ENCODE measurements around the gene CHD2. TPM values are rescaled to one million over a fixed set of nuclear protein-coding genes. Genes with fewer than 3 reads are reported as not detected.

CHD2 gene
- total and polyA plus RNA-seq, 10 of the 15 experiments (the other 5 are each of a cell fraction or from before 2014, with no cell fraction given), result 38.1 to 94.7 (median 63.3) TPM

DNA sequence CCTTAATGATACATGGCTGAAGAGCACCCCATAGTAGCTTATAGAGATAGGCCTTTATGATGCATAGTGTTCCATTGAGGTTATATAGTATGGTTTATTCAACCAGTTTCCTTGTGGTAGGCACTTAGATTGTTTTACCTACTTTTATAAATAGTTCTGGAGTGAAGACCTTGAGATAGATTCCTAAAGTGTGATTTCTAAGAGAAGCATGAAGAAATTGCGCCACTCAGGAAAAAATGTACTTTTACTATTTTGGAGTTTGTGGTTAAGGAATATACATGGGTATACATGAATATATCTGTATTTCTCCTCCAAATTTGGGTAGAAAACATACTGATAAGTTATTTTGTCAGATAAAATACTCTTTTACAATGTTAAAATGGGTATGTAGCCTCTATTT lies 70.5 kb downstream of the CHD2 start:
- no peak for ATAC-seq
- H3K4me3 ChIP-seq, result no peak overlapping the region
- no peak overlapping the region for H3K9ac ChIP-seq (ENCODE audit: control insufficient read depth, insufficient read depth, low read length)
- BruUV-seq (replicated peaks), result no TSS peak
- no peaks in the 10 kb centered on the region for H3K9me3 ChIP-seq (replicated peaks; ENCODE audit: control insufficient read depth, insufficient read depth, low read length)
- ChIA-PET POLR2A (no interaction called here), SMC1A (ENCODE audit: uncharacterized antibody, unreplicated experiment) (interaction anchor here (0.9 kb wide), 1 partner anchor 18 kb away, joined by 3 read pairs; no protein-coding TSS in a partner anchor), CTCF (interaction anchor here (1.6 to 1.9 kb wide), 4 partner anchors 10 to 173 kb away, joined by 3 to 8 read pairs (median 6); no protein-coding TSS in a partner anchor), RAD21 (ENCODE audit: unreplicated experiment) (no interaction called here)
- no peak overlapping the region for H2AFZ ChIP-seq (ENCODE audit: control insufficient read depth, low read depth, low read length)
- intact Hi-C loops (cut with micrococcal nuclease; ENCODE audit: unreplicated experiment) (no loop called here), in situ Hi-C loops (cut with MboI) (no loop called here)
- no peaks in the 10 kb centered on the region; the same call in 1 of the 2 replicates for H4K20me1 ChIP-seq (ENCODE audit: control insufficient read depth, insufficient read depth)
- H3K79me2 ChIP-seq (ENCODE audit: control insufficient read depth, insufficient read depth, low read length), result no peaks in the 10 kb centered on the region; the same call in none of the 2 replicates
- WGBS (ENCODE audit: insufficient coverage, insufficient replicate concordance, low lambda C conversion rate, missing lambda C conversion rate), result 100% methylated on average over 1 of the region's 1 CpG
- H3K27me3 ChIP-seq (replicated peaks in 1 of 2; ENCODE audit: control insufficient read depth in 2 of 2, insufficient read depth in 2 of 2, low read length in 1 of 2), result no peaks in the 10 kb centered on the region
- DNase-seq (ENCODE audit: low read depth, low spot score), result no peak
- no peak overlapping the region for H3K27ac ChIP-seq (ENCODE audit: control insufficient read depth, insufficient read depth)
- H3K4me1 ChIP-seq (ENCODE audit: control insufficient read depth, insufficient read depth, low read length), result no peaks in the 10 kb centered on the region
- no peak overlapping the region for H3K4me2 ChIP-seq (ENCODE audit: control insufficient read depth, insufficient read depth)
- peaks cover 10 to 61% of the 10 kb centered on the region in 2 experiments for H3K36me3 ChIP-seq (ENCODE audit: control insufficient read depth in 2 of 2, insufficient read depth in 2 of 2, low read length in 1 of 2)
- TF ChIP-seq SIX5 (IDR thresholded peaks at IDR 0.05; ENCODE audit: low read depth, low read length, severe bottlenecking) (no peak), RUNX3 (IDR thresholded peaks at IDR 0.05; ENCODE audit: low read length) (no peak), MXI1 (IDR thresholded peaks at IDR 0.05; ENCODE audit: low read depth, low read length) (no peak), SRF (IDR thresholded peaks at IDR 0.05; ENCODE audit: low read depth in 2 of 2, low read length in 2 of 2) (no peak), PAX5 (IDR thresholded peaks at IDR 0.05; ENCODE audit: borderline replicate concordance, low read depth, low read length) (no peak), HDGF (IDR thresholded peaks at IDR 0.05) (no peak), SPI1 (IDR thresholded peaks at IDR 0.05; ENCODE audit: borderline replicate concordance, insufficient read depth, low read depth, low read length) (no peak)
- FAIRE-seq, result no peak

DNA sequence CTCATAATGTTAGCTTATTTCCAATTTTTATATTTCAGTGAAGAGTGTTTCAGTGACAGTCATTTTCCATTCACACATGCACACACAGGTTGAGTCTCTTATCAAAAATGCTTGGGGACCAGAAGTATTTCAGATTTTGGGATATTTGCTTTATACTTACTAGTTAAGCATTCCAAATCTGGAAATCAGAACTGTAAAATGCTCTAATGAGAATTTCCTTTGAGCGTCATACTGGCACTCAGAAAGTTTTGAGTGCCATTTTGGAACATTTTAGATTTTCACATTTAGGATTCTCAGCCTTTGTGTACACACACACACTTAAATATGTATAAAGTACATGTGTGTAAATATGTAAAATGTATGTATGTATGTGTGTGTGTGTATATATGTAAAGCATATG lies 71.0 kb downstream of the CHD2 start:
- BruUV-seq (replicated peaks), result no TSS peak
- Histone ChIP-seq H3K79me2 (ENCODE audit: control insufficient read depth, insufficient read depth, low read length) (no peaks in the 10 kb centered on the region; the same call in none of the 2 replicates), H3K4me2 (ENCODE audit: control insufficient read depth, insufficient read depth) (no peak overlapping the region), H3K36me3 (ENCODE audit: control insufficient read depth in 2 of 2, insufficient read depth in 2 of 2, low read length in 1 of 2) (peaks cover 10 to 65% of the 10 kb centered on the region in 2 experiments), H4K20me1 (ENCODE audit: control insufficient read depth, insufficient read depth) (no peaks in the 10 kb centered on the region; the same call in 1 of the 2 replicates), H2AFZ (ENCODE audit: control insufficient read depth, low read depth, low read length) (no peak overlapping the region), H3K27ac (ENCODE audit: control insufficient read depth, insufficient read depth) (no peak overlapping the region), H3K4me1 (ENCODE audit: control insufficient read depth, insufficient read depth, low read length) (no peaks in the 10 kb centered on the region), H3K4me3 (no peak overlapping the region), H3K9me3 (replicated peaks; ENCODE audit: control insufficient read depth, insufficient read depth, low read length) (no peaks in the 10 kb centered on the region), H3K9ac (ENCODE audit: control insufficient read depth, insufficient read depth, low read length) (no peak overlapping the region), H3K27me3 (replicated peaks in 1 of 2; ENCODE audit: control insufficient read depth in 2 of 2, insufficient read depth in 2 of 2, low read length in 1 of 2) (no peaks in the 10 kb centered on the region)
- POLR2A ChIA-PET, result no interaction called here
- RAD21 ChIA-PET (ENCODE audit: unreplicated experiment), result no interaction called here
- ATAC-seq (no peak), DNase-seq (ENCODE audit: low read depth, low spot score) (no peak), FAIRE-seq (no peak)
- SMC1A ChIA-PET (ENCODE audit: uncharacterized antibody, unreplicated experiment), result no interaction called here
- CTCF ChIA-PET, result interaction anchor here (1.6 to 1.9 kb wide), 4 partner anchors 9 to 174 kb away, joined by 3 to 8 read pairs (median 6); no protein-coding TSS in a partner anchor
- 95% methylated on average over 1 of the region's 1 CpG for WGBS (ENCODE audit: insufficient coverage, insufficient replicate concordance, low lambda C conversion rate, missing lambda C conversion rate)
- in situ Hi-C loops (cut with MboI) (no loop called here), intact Hi-C loops (cut with micrococcal nuclease; ENCODE audit: unreplicated experiment) (no loop called here)
- TF ChIP-seq ZZZ3 (IDR thresholded peaks at IDR 0.05; ENCODE audit: control insufficient read depth, insufficient read length, low read depth) (no peak), RUNX3 (IDR thresholded peaks at IDR 0.05; ENCODE audit: low read length) (no peak), SRF (IDR thresholded peaks at IDR 0.05; ENCODE audit: low read depth in 2 of 2, low read length in 2 of 2) (no peak), ASH2L (IDR thresholded peaks at IDR 0.05; ENCODE audit: borderline replicate concordance, low read depth) (no peak), SUPT20H (IDR thresholded peaks at IDR 0.05; ENCODE audit: borderline replicate concordance, control insufficient read depth, low read depth, low read length) (no peak), SIN3A (IDR thresholded peaks at IDR 0.05; ENCODE audit: low read depth, low read length) (no peak)
- TF ChIP-seq, protein P1, sequence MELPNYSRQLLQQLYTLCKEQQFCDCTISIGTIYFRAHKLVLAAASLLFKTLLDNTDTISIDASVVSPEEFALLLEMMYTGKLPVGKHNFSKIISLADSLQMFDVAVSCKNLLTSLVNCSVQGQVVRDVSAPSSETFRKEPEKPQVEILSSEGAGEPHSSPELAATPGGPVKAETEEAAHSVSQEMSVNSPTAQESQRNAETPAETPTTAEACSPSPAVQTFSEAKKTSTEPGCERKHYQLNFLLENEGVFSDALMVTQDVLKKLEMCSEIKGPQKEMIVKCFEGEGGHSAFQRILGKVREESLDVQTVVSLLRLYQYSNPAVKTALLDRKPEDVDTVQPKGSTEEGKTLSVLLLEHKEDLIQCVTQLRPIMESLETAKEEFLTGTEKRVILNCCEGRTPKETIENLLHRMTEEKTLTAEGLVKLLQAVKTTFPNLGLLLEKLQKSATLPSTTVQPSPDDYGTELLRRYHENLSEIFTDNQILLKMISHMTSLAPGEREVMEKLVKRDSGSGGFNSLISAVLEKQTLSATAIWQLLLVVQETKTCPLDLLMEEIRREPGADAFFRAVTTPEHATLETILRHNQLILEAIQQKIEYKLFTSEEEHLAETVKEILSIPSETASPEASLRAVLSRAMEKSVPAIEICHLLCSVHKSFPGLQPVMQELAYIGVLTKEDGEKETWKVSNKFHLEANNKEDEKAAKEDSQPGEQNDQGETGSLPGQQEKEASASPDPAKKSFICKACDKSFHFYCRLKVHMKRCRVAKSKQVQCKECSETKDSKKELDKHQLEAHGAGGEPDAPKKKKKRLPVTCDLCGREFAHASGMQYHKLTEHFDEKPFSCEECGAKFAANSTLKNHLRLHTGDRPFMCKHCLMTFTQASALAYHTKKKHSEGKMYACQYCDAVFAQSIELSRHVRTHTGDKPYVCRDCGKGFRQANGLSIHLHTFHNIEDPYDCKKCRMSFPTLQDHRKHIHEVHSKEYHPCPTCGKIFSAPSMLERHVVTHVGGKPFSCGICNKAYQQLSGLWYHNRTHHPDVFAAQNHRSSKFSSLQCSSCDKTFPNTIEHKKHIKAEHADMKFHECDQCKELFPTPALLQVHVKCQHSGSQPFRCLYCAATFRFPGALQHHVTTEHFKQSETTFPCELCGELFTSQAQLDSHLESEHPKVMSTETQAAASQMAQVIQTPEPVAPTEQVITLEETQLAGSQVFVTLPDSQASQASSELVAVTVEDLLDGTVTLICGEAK (IDR thresholded peaks at IDR 0.05; ENCODE audit: borderline replicate concordance), result no peak

All from GM12878 (cell line).